GM18508 (cell line): ENCODE data around the gene TBX6.
"Not testable (repeated sequence)": the region's sequence is repeated elsewhere in the genome, so short reads cannot be mapped to it uniquely, and the experiment has no call there.

Experiments used
- ATAC-seq: cut with Tn5 transposase; IDR thresholded peaks from one replicate; pipeline ENCODE4 v1.9.1; 2021; ENCODE audit warnings: moderate number of reproducible peaks; ENCODE audit not compliant: insufficient read depth, unreplicated experiment

TBX6 gene

GRCh38 chr16:30091474-30092372, at the start of gene TBX6:
TSS of gene TBX6 (minus strand) at chr16:30091924. CDS start at chr16:30091193, 731 bp downstream.
- no peak for ATAC-seq

GRCh38 chr16:30139583-30140481, 48.1 kb upstream of the TBX6 start:
- no peak for ATAC-seq

GRCh38 chr16:30137897-30138296, 46.2 kb upstream of the TBX6 start:
- ATAC-seq = no peak

- no peak for ATAC-seq
Measured at GRCh38 chr16:30136971-30137605, 45.4 kb upstream of the TBX6 start.

- ATAC-seq = no peak
Measured at GRCh38 chr16:30132591-30132990, 40.9 kb upstream of the TBX6 start.

GRCh38 chr16:30131869-30132475, 40.2 kb upstream of the TBX6 start:
- ATAC-seq = no peak

GRCh38 chr16:30127993-30128392, 36.3 kb upstream of the TBX6 start:
- ATAC-seq = no peak

- ATAC-seq = not testable (repeated sequence)
Measured at GRCh38 chr16:30125690-30126089, 34.0 kb upstream of the TBX6 start.

GRCh38 chr16:30124985-30125379, 33.3 kb upstream of the TBX6 start:
- ATAC-seq = no peak

- ATAC-seq = no peak
Measured at GRCh38 chr16:30122604-30123160, 31.0 kb upstream of the TBX6 start.

- ATAC-seq = no peak
Measured at GRCh38 chr16:30121741-30122571, 30.2 kb upstream of the TBX6 start.

- ATAC-seq = no peak
Measured at GRCh38 chr16:30120340-30121105, 28.8 kb upstream of the TBX6 start.

GRCh38 chr16:30119428-30119827, 27.7 kb upstream of the TBX6 start:
- ATAC-seq = no peak

- ATAC-seq = no peak
Measured at GRCh38 chr16:30117768-30118167, 26.0 kb upstream of the TBX6 start.

GRCh38 chr16:30116291-30117207, 24.8 kb upstream of the TBX6 start:
- ATAC-seq = no peak

GRCh38 chr16:30115238-30115637, 23.5 kb upstream of the TBX6 start:
- no peak for ATAC-seq

- not testable (repeated sequence) for ATAC-seq
Measured at GRCh38 chr16:30114833-30115232, 23.1 kb upstream of the TBX6 start.
